Small intestine (tissue), 7 donors: Measurements from ENCODE around the gene GRK1. TPM values are rescaled to one million over a fixed set of nuclear protein-coding genes. Genes with fewer than 3 reads are reported as not detected.

ENCODE experiments used
- DNase-seq, 2 donors: peaks; one replicate each; pipeline versions ENCODE4 v3.0.0 to v3.0.0-alpha.2; 2013
- FAIRE-seq: peaks from 2 replicates; lab custom pipeline; 2012; peaks lifted over from hg19 to GRCh38; lab: Jason Lieb, UNC
- H3K27ac ChIP-seq, 3 donors: one replicate each; pipeline ENCODE4 v1.5.1; 2013; ENCODE audit warnings: low read length in 2 of 3, mild to moderate bottlenecking in 2 of 3, control low read depth in 1 of 3, inconsistent platforms in 1 of 3, low read depth in 1 of 3, moderate library complexity in 1 of 3
- H3K27me3 ChIP-seq, 3 donors: one replicate each; pipeline ENCODE4 v1.6.1; 2013; ENCODE audit warnings: low read length in 3 of 3, inconsistent platforms in 1 of 3; ENCODE audit not compliant: control insufficient read depth in 3 of 3, insufficient read depth in 3 of 3
- H3K36me3 ChIP-seq, 3 donors: one replicate each; pipeline ENCODE4 v1.6.1; 2013; ENCODE audit warnings: low read length in 3 of 3, inconsistent platforms in 1 of 3, low read depth in 1 of 3, mild to moderate bottlenecking in 1 of 3, moderate library complexity in 1 of 3; ENCODE audit not compliant: control insufficient read depth in 3 of 3, insufficient read depth in 2 of 3
- H3K4me1 ChIP-seq, 3 donors: one replicate each; pipeline ENCODE4 v1.6.1; 2013; ENCODE audit warnings: low read length in 2 of 3, inconsistent platforms in 1 of 3, low read depth in 1 of 3, mild to moderate bottlenecking in 1 of 3, moderate library complexity in 1 of 3; ENCODE audit not compliant: control insufficient read depth in 3 of 3, insufficient read depth in 2 of 3
- H3K4me3 ChIP-seq, 3 donors: one replicate each; pipeline ENCODE4 v1.5.1; 2013; ENCODE audit warnings: low read length in 3 of 3, control low read depth in 1 of 3, inconsistent platforms in 1 of 3, low read depth in 1 of 3, mild to moderate bottlenecking in 1 of 3, moderate library complexity in 1 of 3
- H3K9me3 ChIP-seq, 2 donors: one replicate each; pipeline ENCODE4 v1.6.1; 2013; ENCODE audit warnings: low read depth in 1 of 2, low read length in 1 of 2; ENCODE audit not compliant: control insufficient read depth in 2 of 2, insufficient read depth in 1 of 2
- WGBS, 3 donors: extraction: QIAGEN DNeasy Blood & Tissue Kit; methylation state at CpG; one replicate each; pipeline ENCODE4 v1.1.7; 2013; 5-methylcytosine and 5-hydroxymethylcytosine counted together
- polyA plus RNA-seq, 4 donors: library from polyadenylated mRNA; stranded (reverse) in 3 of 4; unstranded in 1 of 4; fragments of 200-250 nt in 3 of 4; fragments of 120-200 nt in 1 of 4; gene quantifications; one replicate each; pipeline versions ENCODE4 v1.2.1 to v1.2.3, GENCODE V29; 2013
- donor health status: healthy with polysubstance abuse.
- donor health status: control.
- donor health status: control.
- donor health status: Bipolar disorder and iron deficiency.
- donor health status: healthy.

The GRK1 gene
- polyA plus RNA-seq, 4 donors = 0.21 to 0.27 TPM; not detected in 2

DNA sequence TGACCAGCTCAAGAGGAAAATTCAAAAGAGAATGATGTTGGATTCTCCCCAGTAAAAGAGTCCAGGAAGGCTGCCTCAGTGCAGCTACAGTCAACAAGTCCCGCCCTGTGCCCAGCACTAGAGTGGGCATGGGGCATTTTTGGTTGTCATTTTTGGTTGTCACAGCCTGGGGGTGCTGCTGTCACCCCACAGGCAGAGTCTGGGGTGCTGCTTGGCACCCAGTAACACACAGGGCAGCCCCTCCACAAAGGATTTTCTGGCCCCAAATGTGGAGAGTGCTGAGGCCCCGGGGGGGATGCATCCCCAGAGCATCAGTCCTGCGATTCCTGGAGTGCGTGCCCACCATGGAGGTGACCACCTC lies 63.8 kb downstream of the GRK1 start:
- H3K36me3 ChIP-seq = no peaks in the 10 kb centered on the region
- no peak for DNase-seq
- peaks cover 0 to 3% (median 0%) of the 10 kb centered on the region in 3 donors for H3K4me1 ChIP-seq
- peaks cover 0 to 18% (median 0%) of the 10 kb centered on the region in 3 donors for H3K27me3 ChIP-seq
- FAIRE-seq = no peak
- peaks cover 2 to 11% of the 10 kb centered on the region in 2 donors for H3K9me3 ChIP-seq
- no peak overlapping the region for H3K4me3 ChIP-seq
- H3K27ac ChIP-seq = no peak overlapping the region
- WGBS, 3 donors = 80 to 81% (median 81%) methylated on average over 4 of the region's 4 CpGs

- H3K9me3 ChIP-seq = peaks cover under 1 to 11% of the 10 kb centered on the region in 2 donors
- FAIRE-seq (no peak), DNase-seq (no peak)
- 76 to 85% (median 84%) methylated on average over 30 to 32 of the region's 32 CpGs for WGBS, 3 donors
- H3K27me3 ChIP-seq = peaks cover 0 to 18% (median 0%) of the 10 kb centered on the region in 3 donors
- peaks cover 0 to 7% (median 0%) of the 10 kb centered on the region in 3 donors for H3K4me1 ChIP-seq
- H3K4me3 ChIP-seq = no peak overlapping the region
- no peak overlapping the region for H3K27ac ChIP-seq
- H3K36me3 ChIP-seq = no peaks in the 10 kb centered on the region
Measured at GRCh38 chr13:113731192-113732175, 64.5 kb downstream of the GRK1 start.

GRCh38 chr13:113732176-113732960 lies 65.3 kb downstream of the GRK1 start:
- Histone ChIP-seq H3K27ac (no peak overlapping the region), H3K4me3 (no peak overlapping the region), H3K36me3 (no peaks in the 10 kb centered on the region), H3K9me3 (peaks cover 0 to 5% of the 10 kb centered on the region in 2 donors), H3K4me1 (peaks cover 0 to 10% (median 0%) of the 10 kb centered on the region in 3 donors), H3K27me3 (peaks cover 0 to 18% (median 0%) of the 10 kb centered on the region in 3 donors)
- FAIRE-seq = no peak
- WGBS, 3 donors = 76 to 79% (median 78%) methylated on average over 26 to 29 of the region's 29 CpGs
- DNase-seq = no peak

- H3K27ac ChIP-seq = no peak overlapping the region
- peaks cover 0 to 18% (median 0%) of the 10 kb centered on the region in 3 donors for H3K27me3 ChIP-seq
- no peaks in the 10 kb centered on the region for H3K36me3 ChIP-seq
- DNase-seq (no peak), FAIRE-seq (no peak)
- WGBS, 3 donors = 89 to 91% (median 89%) methylated on average over 53 to 55 of the region's 55 CpGs
- peaks cover 0 to 2% of the 10 kb centered on the region in 2 donors for H3K9me3 ChIP-seq
- H3K4me3 ChIP-seq = no peak overlapping the region
- peaks cover 0 to 10% (median 0%) of the 10 kb centered on the region in 3 donors for H3K4me1 ChIP-seq
Measured at GRCh38 chr13:113732961-113733950, 66.2 kb downstream of the GRK1 start.

DNA sequence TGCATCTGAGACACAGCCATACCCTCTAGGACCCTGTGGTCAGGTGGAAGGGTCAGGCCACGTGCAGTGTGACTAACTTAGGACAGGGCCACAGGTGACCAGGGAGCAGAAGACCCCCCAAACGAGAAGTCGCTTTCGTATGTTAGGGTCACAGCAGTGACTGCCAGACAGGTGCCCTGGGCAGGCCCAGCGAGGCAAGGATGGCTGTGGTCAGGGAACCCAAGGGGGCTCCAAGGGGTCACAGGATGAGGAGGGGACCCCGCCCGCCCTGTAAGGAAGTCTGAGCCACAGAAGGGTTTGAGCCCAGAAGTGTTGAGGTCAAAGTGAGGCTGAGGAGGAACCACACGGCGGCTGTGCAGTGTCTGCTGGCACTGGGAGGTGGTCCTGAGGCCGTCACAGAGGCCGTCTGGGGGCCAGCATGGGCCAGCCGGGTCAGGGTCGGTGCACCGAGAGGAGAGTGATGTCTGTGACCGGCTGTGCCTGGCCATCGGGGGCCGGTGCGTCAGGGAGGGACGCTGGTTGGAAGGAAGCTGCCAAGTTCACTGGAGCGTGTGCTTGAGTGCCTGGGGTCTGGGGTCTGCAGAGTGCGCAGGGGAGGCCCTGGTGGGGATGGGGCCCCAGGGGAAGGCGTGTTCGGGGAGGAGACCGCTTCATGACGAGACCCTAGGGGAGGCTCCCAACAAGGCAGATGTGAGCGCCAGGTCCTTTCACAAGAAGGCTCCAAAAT lies 67.2 kb downstream of the GRK1 start:
- no peak for FAIRE-seq
- no peak for DNase-seq

GRCh38 chr13:113734826-113735125 lies 67.8 kb downstream of the GRK1 start:
- H3K4me1 ChIP-seq = peaks cover 0 to 10% (median 0%) of the 10 kb centered on the region in 3 donors
- WGBS, 3 donors = 76 to 86% (median 83%) methylated on average over 7 to 8 of the region's 8 CpGs
- FAIRE-seq (no peak), DNase-seq (no peak)
- no peak overlapping the region for H3K4me3 ChIP-seq
- peaks cover 0 to 5% (median 0%) of the 10 kb centered on the region in 3 donors for H3K27me3 ChIP-seq
- H3K27ac ChIP-seq = no peak overlapping the region
- H3K36me3 ChIP-seq = no peaks in the 10 kb centered on the region
- H3K9me3 ChIP-seq = no peaks in the 10 kb centered on the region

More for the DNA sequence above, 67.2 kb downstream of the GRK1 start:
- no peak overlapping the region for H3K27ac ChIP-seq
- 83 to 93% (median 91%) methylated on average over 24 to 26 of the region's 26 CpGs for WGBS, 3 donors
- H3K27me3 ChIP-seq = peaks cover 0 to 11% (median 0%) of the 10 kb centered on the region in 3 donors
- H3K36me3 ChIP-seq = no peaks in the 10 kb centered on the region
- H3K4me1 ChIP-seq = peaks cover 0 to 10% (median 0%) of the 10 kb centered on the region in 3 donors
- no peak overlapping the region for H3K4me3 ChIP-seq
- H3K9me3 ChIP-seq = no peaks in the 10 kb centered on the region

GRCh38 chr13:113735194-113735593 lies 68.2 kb downstream of the GRK1 start:
- 92 to 94% (median 93%) methylated on average over 26 of the region's 26 CpGs for WGBS, 3 donors
- H3K9me3 ChIP-seq = no peaks in the 10 kb centered on the region
- no peak for DNase-seq
- H3K27ac ChIP-seq = no peak overlapping the region
- no peak overlapping the region for H3K4me3 ChIP-seq
- H3K4me1 ChIP-seq = peaks cover 0 to 10% (median 0%) of the 10 kb centered on the region in 3 donors
- H3K36me3 ChIP-seq = no peaks in the 10 kb centered on the region
- peaks cover 0 to 5% (median 0%) of the 10 kb centered on the region in 3 donors for H3K27me3 ChIP-seq
- no peak for FAIRE-seq
